CD1c-positive myeloid dendritic cell (primary cell): ENCODE measurements around the gene RPH3AL.
"Not testable (repeated sequence)": the region's sequence is repeated elsewhere in the genome, so short reads cannot be mapped to it uniquely, and the experiment has no call there.

ENCODE experiments used
- DNase-seq: peaks from one replicate; pipeline ENCODE4 v3.0.0-alpha.2; 2016; ENCODE audit errors: extremely low spot score

Gene RPH3AL

DNA sequence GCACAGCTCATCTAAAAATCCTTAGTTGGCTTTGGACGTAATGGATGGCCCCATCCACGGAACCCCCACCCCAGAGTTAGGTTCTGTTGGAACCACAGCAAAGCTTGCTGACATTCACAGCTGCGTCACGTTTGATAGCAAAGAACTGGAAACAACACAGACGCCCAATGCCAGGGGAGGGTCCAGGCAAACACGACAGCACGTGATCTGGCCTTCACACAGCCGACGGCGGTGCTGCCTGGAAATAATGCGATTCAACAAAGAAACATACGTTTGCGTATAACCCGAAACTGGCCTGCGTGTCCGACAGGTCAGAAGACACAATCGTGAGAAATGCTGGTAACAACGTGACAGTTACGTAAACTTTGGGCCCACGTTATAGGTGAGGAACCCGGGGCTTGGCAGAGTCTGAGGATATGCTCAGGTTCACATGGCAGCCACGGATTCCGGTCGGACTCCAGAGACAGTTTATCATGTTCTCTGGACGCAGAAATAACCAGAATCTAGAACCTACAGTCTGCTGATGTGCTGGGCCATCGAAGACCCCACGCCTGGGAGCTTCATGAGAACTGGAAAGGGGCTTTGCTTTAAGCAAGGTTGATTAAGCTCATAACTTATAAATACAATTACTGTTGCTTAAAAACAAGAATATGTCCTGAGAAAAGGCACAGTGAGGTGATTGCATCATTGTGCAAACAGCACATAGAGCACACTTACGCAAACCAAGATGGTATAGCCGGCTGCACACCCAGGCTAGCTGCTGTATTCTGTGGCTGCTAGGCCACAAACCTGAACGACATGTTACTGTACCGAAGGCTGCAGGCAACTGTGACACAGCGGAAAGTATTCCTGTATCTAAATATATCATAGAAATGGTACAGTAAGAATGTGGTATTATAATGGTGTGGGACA lies 70.4 kb downstream of the RPH3AL start:
- DNase-seq, result no peak

- DNase-seq, result no peak
These were observed 71.1 kb downstream of the RPH3AL start for GRCh38 chr17:281365-281999.

DNA sequence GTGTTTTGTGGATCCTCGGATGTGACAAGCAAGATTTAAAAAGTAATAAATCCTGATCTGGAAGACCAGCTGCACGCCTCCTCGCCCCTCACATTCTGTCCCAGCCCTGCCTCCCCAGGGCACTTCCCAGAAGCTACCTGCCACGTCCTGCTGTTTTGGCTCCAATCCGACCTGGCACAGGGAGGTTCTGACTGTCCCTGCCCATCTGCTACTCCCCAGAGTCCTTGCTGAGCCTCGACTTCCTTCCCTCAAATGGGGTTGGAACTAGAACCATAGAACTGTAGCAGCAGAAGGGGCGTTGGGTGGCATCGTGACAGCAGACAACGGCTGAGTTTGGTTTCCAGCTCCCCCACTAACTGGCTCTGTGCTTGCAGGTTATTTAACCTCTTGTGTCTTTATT lies 71.7 kb downstream of the RPH3AL start:
- no peak for DNase-seq

DNA sequence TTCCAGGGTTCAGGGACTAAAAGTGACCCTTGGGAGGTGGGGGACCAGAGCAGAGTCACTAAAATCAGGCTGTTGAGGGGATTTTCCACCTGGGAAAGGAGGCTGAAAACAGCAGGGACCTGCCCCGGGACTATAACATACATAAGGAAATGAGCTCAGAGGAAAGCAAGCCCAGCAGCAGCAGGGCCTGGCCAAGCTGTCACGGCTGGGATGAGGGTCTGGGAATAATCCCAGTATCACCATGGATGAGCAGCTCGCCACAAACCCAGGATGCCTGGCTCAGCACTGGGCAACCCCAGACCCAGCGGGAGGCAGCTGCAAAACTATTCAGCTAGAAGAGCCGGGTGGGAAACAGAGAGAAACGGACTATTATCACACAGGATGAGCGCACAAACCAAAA lies 72.4 kb downstream of the RPH3AL start:
- DNase-seq, result no peak

GRCh38 chr17:279776-280175 lies 72.8 kb downstream of the RPH3AL start:
- no peak for DNase-seq

DNA sequence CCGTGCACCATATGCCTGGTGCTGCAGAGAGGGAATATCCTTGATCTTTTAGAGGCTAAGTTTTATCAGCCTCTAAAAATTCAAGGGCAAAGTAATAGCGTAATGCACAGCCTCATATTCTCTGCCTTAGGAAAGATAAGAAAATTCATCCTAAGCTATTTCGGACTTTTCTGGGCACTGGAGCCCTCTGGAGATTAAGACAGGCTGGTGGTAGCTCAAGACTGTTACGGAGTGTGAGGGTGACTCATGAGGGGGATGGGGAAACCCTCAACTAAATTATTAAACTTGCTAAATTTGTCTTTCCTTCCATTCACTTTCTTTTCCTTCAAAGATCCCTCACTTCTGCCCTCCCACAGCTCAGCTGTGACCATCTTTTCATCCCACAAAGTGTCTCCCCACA lies 73.3 kb downstream of the RPH3AL start:
- no peak for DNase-seq

- DNase-seq, result no peak
These were observed 73.9 kb downstream of the RPH3AL start for GRCh38 chr17:278676-279059.

GRCh38 chr17:278055-278675 lies 74.4 kb downstream of the RPH3AL start:
- no peak for DNase-seq

- DNase-seq, result no peak
These were observed 77.7 kb downstream of the RPH3AL start for GRCh38 chr17:274902-275301.

GRCh38 chr17:273981-274832 lies 78.4 kb downstream of the RPH3AL start:
- DNase-seq, result no peak

DNA sequence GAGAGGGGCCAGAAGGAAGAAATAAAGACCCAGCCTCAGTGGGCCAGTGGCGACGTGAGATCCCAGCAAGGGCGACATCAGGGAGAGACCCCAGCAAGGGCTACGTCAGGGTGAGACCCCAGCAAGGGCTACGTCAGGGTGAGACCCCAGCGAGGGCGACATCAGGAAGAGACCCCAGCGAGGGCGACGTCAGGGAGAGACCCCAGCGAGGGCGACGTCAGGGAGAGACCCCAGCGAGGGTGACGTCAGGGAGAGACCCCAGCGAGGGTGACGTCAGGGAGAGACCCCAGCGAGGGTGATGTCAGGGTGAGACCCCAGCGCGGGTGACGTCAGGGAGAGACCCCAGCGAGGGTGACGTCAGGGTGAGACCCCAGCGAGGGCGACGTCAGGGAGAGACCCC lies 79.8 kb downstream of the RPH3AL start:
- DNase-seq, result not testable (repeated sequence)

DNA sequence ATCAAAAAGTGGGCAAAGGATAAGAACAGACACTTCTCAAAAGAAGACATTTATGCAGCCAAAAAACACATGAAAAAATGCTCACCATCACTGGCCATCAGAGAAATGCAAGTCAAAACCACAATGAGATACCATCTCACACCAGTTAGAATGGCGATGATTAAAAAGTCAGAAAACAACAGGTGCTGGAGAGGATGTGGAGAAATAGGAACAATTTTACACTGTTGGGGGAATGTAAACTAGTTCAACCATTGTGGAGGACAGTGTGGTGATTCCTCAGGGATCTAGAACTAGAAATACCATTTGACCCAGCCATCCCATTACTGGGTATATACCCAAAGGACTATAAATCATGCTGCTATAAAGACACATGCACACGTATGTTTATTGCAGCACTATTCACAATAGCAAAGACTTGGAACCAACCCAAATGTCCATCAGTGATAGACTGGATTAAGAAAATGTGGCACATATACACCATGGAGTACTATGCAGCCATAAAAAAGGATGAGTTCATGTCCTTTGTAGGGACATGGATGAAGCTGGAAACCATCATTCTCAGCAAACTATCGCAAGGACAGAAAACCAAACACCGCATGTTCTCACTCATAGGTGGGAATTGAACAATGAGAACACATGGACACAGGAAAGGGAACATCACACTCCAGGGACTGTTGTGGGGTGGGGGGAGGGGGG lies 80.5 kb downstream of the RPH3AL start:
- not testable (repeated sequence) for DNase-seq

DNA sequence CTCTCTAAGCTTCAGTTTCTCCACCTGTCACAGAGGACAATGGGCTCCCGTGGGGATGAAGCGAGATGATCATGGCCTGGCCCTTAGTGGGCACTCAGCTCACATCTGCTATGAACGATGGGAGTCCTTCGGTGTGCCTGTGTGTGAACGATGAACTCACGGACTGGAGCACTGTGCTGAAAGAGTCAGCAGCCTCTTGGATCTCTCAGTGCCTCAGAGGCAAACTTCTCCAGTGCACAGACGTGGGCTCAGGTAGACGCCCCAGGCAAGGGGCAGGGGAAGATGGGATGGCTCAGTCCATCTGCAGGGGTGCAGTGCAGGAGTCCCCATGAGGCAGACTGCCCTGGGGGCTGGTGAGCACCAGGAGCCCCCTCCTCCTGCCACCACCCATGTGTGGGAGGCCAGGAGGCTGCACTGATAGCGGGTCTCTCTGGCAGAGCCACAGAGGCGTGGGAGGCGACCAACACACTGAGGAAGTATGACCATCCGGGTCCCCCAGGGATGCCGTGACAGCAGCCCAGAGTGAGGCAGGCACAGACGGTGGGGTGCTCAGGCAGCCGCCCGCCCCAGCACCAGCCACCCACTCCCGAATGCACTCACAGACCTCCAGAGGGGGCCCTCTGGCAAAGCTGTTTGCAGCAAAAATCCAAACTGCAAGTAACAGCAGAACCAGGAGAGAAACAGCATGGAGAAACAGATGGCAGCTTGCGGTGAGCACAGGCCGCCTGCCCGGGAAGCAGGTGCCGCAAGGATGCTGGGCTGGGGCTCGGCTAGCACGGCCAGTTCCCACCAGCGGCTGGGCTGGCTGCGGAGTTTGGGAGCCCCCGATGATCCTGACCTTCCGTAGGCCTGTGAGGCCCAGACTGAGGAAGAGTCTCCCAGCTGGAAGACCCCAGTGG lies 82.7 kb downstream of the RPH3AL start:
- no peak for DNase-seq

- DNase-seq, result no peak
These were observed 85.6 kb downstream of the RPH3AL start for GRCh38 chr17:266701-267667.

- DNase-seq, result no peak
These were observed 86.4 kb downstream of the RPH3AL start for GRCh38 chr17:266219-266618.

GRCh38 chr17:265718-266117 lies 86.9 kb downstream of the RPH3AL start:
- DNase-seq, result no peak

DNA sequence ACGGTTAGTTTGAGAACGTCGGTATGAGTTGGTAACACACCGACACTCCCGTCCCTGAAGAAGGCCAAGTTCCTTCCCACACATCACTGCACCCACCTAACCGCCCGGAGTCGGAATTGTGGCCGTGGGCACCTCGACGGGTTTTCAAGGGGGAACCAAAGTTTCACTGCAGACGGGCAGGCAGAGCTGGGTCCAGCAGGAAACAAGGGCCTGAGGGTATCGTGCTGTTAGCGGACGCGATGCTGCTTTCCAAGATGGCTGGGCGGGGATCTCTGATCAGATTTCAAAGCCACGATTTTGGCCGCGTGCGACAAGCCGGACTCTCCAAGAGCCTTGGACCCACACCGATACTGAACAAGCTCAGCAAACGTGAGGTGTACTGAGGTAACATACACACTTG lies 88.8 kb downstream of the RPH3AL start:
- no peak for DNase-seq

DNA sequence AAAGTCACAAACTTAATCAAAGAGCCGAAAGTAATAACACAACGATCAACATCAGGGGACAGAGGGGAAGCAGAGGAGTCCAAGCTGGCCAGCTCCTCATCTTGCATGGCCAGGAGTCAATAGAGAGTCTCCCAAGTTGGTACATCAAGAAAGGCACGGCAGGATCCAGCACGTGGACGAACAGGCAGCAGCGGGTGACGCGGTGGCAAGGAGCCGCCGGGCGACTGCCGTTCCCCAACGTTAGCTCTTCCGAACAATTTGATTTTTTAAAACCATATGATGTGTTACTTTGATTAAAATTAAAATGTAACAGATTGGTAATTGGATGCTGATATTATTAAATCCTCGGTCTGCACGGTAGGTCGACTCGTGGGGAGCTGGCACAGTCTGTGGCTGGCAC lies 89.3 kb downstream of the RPH3AL start:
- DNase-seq, result no peak

DNA sequence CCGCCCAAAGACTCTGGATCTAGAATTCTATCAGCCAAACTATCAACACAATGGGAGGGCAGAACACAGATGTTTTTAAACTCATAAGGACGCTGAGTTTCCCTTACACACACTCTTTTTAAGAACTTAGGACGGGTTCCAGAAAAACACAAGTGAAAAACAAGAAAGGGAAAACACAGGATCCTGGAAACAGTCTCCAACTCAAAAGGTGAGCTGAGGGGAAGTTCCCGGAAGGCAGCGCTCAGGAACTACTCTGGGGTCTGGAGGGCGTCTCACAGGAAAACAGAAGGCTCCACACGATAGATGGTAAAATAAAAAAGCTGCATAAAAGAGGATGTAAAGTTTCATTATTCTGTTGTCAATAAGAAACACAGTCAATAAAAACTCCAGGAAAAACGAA lies 91.0 kb downstream of the RPH3AL start:
- no peak for DNase-seq
